ACHN (cell line): Measurements from ENCODE around the gene DTX1.
"Not testable (repeated sequence)": the region's sequence is repeated elsewhere in the genome, so short reads cannot be mapped to it uniquely, and the experiment has no call there.

Source experiments
- DNase-seq: peaks from one replicate; pipeline ENCODE4 v3.0.0-alpha.2; 2015
- in situ Hi-C: cut with HindIII; loops from 2 replicates; pipeline ENCODE4 v1.10.0; 2017; ENCODE audit warnings: low sequenced_read_pairs, low pct_ligation_motif_present, low pct_unique_long_range_greater_than_20kb

The DTX1 gene

DNA sequence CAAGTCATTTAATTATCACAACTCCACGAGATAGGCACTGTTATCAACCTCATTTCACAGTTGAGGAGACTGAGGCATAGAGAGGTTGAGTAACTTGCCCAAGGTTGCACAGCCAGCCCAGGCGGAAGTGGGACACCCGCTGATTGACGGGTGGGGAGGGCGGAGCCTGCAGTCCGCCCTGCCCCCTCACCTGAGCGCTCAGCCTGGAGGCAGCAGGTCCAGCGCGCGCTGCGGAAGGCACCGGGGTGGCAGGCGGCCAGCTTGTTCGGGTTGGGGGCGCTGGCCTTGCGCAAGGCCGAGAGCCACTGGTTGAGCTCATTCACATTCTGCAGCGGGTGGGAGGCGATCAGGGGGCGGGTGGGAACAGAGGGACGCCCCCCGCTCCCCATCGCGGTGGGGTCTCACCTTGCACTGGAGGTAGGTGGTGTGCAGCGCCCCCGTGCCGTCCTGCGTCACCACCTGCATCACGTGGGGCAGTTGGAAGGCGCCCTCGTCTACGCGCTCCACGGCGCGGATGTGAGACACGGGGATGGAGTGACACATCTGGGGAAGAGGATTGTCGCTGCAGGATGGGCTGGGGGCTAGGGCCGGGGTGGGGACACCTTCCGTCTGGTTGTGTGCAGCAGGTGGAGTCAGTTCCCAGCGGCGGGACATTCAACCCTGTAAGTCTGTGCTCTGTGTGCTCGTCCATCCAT lies 47.4 kb downstream of the DTX1 start:
- in situ Hi-C loops: no loop called here
- DNase-seq: no peak

DNA sequence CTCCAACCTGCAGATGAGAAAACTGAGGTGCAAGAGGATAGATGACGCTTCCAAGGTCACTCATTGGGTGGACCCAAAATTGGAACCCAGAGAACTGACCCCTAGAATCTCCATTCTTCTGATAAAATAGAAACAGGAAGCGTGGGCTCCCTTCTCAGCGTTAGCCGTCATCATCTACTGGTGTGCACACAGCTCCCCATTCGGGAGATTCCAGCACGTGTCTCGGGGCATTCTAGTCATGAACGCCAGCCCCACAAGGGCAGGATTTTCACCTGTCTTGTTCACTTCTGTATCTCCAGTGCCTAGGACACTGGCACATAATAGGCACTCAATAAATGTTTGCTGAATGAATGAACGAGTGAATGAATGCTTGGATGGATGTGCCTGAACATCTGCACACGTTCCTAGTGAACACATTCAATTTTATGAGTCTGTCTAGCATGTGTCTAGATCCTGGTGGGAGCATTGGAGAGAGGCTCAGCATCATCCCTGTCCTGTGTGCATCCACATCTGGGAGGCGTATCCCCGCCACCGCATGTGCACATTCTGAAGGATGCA lies 48.5 kb downstream of the DTX1 start:
- in situ Hi-C loops: no loop called here
- DNase-seq: no peak

DNA sequence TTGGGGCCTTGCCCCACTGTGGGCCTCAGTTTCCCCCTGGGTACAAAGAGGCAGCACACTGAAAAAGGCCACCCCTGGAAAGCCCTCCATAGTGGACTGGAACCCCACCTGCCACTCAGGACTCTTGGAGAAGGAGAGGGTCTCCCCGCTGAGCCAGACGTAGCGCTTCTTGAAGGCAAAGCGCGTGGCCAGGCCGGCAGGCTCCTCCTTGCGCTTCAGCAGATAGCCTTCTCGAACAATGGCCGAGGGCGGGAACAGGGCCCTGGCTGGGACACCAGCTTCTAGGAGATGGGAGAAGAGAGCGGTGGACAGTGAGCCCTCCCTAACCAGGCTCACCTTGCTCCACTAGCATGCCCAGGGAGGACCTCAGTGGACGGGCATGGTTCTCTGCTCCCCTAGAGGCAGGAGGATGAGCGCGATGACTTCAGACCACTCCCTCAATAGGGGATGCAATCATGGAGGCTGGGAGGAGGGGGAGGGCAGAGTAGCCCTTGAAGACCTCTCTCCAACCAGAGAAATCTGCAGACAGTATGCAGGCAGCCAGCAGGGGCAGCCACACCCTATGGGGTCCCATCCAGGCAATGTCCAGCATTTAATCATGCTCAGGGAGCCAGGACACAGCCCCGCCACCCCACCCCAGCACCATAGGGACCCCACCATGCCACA lies 49.2 kb downstream of the DTX1 start:
- in situ Hi-C loops: no loop called here
- DNase-seq: no peak

DNA sequence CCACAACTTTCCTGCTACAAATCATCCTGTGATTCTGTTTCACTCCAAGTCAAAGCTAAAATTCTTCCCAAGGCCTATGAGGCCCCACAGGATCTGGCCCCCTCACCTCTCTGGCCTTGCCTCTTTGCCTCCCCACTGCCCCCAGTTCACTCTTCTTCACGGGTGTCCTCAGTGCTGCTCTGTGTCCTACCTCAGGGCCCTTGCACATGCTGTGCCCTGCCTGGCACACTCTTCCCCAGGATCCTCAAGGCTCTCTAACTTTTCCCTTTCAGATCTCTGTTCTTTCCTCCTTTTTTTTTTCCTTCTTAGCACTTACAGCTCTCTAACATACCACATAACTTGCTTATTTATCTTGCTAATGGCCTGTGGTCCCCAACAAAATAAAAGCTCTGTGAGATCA lies 49.8 kb downstream of the DTX1 start:
- no peak for DNase-seq
- in situ Hi-C loops: no loop called here

DNA sequence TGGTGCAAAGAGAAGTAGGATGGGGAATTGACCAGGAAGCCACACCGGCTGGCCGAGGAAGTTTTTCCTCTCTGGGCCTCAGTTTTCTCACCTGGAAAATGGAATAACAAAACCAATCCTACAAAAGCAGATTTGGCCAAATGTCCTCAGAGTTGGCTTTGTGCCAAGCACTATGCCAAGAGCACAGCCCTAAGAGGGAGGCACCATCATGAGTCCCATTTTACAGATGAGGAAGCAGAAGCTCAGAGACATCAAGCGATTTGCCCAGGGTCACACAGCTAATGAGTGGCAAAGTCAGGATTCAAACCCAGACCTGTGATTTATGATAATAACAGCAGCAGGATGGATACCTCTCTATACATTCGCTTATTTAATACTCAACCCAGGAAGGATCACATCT lies 51.8 kb downstream of the DTX1 start:
- in situ Hi-C loops: no loop called here

DNA sequence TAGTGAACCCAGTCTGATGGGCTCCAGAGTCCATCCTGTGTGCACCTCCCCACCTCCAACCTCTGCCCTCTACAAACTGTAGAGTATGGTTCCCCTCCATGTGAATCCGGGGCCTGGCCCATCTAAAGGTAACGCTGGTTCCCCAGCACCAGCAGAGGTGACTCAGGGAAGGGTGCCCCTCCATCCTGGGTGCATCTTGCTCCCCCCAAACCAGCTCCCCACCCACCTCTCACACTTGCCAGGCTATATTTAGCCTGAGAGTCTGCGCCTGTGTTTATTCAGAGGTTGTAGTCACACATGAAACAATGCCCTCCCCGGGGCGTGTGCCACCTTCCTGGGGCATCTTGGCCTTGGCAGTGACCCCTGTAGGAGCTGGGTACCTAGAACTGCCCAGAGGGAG lies 52.8 kb downstream of the DTX1 start:
- DNase-seq: no peak
- in situ Hi-C loops: no loop called here

More for the DNA sequence above, 51.8 kb downstream of the DTX1 start:
- DNase-seq: no peak

DNA sequence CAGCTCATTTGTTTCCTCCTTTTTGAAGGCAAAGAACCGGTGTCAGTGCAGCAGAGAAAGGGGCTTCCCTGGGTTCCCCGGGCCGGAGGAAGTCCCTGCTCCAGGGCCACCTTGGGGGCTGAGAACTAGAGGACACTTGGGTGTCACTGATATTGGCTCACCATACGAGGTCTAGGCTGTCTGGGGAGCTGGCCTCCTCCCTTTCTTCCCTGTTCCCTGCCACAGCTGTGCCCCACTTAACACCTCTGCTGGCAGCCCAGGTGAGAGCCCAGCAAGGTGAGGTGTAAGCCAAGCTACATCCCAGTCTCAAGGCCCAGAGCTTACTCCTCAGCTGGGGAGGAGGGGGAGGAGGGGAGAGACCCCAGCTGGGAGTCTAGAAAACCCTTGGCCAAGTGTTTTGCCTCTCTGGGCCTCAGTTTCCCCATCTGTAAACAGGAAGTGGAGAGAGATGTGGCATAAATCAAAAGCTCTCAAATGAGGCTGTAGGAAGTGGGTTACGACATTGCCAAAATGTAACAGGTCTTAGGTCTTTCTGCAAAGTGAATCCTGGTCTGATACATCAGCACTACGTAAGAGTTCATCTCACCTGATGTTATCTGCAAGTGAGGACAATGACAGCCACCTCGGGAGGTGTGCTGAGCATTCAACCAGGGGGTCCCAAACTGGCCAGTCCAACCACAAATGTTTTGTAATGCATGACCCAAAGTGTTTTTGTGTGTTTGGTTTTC lies 53.5 kb downstream of the DTX1 start:
- no peak for DNase-seq
- in situ Hi-C loops: no loop called here

DNA sequence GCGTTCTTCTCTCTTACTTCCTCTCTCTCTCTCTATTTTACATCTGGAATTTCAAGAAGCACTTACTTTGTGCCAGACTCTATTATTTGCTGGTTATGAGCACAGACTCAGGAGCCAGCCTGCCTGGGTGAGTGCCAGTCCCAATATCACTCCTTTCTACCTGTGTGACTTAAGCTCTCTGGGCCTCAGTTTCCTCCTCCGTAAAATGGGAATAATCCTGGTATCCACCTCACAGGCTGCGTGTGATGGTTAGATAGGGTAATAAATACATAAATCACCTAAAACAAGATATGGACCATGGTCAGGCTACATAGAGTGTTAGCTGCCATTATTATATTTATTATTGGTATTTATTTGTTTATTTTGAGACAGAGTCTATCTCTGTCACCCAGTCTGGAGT lies 54.7 kb downstream of the DTX1 start:
- in situ Hi-C loops: no loop called here
- DNase-seq: no peak

DNA sequence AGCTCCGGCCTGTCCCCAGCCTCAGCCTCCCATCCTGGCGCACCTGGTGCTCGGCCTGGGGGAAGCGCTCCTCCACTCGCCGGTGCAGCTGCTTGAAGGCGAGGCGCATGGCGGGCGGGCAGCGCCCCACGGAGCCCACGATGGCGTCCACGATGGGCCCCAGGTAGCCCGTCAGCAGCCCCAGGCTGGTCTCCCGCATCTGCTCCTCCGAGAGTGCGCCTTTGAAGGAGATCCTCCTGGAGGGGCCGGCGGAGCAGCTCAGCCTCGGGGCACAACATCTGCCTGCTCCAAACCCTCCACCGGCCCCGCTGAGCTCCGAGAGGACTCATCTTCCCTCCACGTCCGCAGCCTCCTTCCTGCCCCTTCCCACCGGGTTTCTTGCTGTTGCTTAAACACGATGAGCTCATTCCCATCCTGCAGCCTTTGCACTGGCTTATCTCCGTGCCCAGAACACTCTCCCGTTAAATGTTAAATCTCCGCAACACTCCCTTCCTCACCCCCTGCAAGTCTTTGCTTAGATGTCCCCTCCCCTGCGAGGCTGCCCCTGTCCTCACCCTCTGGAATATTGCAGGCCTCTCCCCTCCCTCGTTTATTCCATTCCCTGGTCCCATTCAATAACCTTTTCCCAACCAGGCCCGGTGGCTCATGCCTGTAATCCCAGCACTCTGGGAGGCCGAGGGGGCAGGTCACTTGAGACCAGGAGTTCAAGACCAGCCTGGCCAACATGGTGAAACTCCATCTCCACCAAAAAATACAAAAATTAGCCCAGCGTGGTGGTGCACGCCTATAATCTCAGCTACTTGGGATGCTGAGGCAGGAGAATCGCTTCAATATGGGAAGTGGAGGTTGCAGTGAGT lies 55.7 kb downstream of the DTX1 start:
- in situ Hi-C loops: no loop called here

DNA sequence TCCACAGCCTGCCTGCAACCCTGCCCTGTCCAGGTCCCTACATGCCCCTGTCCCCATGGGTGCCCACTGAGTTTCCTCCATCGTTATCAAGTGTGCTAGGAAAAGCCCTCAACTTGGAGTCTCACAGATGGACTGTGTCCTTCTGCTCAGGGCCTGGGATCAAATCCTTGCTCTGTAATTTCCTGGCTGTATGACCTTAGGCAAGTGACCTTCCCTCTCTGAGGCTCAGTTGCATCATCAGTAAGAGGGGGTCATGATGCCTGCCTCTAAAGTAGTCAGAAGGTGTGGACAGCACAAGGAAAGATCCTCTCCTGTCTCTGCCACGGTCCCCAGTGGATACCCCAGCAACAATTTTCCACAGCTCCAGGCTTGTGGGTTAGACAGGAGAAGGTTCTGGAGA lies 56.9 kb downstream of the DTX1 start:
- in situ Hi-C loops: no loop called here
- DNase-seq: no peak

More for the DNA sequence above, 55.7 kb downstream of the DTX1 start:
- DNase-seq: no peak

DNA sequence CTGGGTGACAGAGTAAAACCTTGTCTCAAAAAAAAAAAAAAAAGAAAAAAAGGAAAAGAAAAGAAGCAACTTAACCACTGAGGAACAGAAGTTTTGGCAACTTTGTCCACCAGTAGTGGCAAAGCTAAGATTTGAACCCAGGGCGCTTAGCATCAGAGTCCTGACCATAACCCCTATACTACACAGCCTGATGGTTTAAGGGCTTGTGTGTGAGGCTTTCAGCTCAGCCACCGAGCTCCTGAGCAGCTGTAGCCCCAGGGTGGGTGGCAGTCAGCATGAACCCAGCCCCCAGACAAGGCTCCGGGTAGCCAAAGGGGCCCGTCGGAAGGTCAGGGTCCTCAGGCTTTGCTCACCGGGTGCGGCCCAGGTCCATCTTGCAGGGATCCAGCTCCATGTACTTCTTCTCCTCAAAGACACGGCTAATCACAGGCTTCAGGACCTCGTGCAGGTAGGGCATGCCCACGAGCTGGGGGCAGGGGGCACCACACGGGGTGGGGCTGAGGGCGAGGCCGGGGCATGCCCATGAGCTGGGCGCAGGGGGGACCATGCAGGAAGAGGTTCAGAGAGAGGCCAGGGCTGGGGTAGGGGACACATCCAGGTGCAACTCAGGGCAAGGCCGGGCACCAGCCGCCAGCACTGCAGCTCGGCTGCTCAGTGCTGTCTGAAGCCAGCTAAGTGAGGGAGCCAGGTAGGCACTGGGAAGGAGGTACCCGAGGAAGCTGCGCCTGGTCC lies 58.1 kb downstream of the DTX1 start:
- in situ Hi-C loops: no loop called here
- DNase-seq: no peak

DNA sequence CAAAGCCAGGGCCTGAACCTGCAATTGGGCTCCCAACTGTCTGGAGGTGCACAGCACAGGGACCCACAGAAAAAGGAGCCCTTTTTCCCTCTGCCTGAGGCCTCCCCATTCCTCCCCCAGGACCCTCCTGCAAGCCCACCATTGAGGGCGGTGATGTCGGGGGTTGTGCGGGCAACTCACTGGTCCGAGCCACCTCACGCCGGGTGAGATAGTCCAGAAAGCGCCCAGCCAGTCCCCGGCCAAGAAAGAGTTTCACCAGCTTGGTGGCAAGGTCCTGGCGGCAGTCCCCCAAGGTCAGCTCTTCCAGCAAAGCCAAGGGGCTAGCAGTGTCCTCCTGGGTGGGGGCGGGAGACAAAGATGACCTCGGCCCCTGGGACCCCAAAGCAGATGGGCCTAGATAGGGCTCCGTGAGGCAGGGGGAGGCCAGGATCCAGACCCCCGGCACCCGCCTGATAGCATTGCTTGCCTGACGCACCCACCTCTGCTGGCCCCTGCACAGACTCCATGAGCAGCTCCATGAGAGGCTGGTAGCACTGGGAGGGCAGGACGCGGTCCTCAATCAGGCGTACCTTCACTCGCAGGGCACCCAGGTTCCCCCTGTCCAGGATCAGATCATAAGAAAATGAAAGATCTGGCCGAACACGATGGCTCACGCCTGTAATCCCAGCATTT lies 59.1 kb downstream of the DTX1 start:
- in situ Hi-C loops: no loop called here
- DNase-seq: no peak

DNA sequence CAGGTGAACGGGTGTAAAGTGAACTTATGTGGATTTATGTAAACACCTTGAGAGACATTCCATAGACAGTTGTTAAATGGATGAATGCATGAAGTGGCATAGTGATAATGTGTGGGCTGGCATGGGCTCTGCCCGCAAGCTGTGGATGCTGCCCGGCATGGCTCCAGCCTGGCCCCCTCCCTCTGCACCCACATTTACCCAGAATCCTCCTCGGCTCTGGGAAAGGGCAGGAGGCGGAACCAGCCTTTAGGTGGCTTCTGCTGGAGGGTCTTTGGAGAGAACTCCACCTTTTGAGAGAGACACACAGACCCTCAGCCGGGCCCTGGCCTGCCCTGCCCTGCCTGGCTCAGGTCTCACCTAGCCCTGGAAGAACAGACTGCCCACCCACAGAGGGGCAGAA lies 60.3 kb downstream of the DTX1 start:
- DNase-seq: no peak
- in situ Hi-C loops: no loop called here

DNA sequence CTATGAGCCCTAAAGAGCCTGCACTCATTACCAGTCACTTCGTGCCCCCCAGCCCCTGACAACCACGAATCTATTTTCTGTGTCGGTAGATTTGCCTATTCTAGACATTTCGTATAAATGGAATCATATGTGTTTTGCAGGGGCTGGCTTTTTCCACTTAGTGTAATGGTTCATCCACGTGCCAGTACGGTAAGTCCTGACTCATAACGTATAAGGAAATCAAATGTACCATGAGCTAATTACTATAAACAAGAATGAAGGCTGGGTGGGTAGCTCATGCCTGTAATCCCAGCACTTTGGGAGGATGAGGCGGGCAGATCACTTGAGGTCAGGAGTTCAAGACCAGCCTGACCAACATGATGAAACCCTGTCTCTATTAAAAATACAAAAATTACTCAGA lies 61.2 kb downstream of the DTX1 start:
- in situ Hi-C loops, DNase-seq: not testable (repeated sequence)

DNA sequence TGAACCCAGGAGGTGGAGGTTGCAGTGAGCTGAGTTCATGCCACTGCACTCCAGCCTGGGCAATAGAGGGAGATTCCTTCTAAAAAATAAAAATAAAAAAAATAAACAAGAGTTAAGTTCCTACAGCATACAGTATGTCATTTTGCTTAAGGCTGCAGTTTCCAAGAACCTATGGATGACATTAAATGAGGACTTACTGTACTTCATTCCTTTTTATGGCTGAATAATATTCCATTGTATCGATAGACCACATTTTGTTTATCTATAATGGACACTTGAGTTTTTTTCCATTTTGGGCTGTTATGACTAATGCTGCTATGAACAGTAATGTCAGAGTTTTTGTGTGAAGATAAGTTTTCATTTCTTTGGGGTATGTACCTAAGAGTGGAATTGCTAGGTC lies 61.6 kb downstream of the DTX1 start:
- DNase-seq: no peak
- in situ Hi-C loops: no loop called here

DNA sequence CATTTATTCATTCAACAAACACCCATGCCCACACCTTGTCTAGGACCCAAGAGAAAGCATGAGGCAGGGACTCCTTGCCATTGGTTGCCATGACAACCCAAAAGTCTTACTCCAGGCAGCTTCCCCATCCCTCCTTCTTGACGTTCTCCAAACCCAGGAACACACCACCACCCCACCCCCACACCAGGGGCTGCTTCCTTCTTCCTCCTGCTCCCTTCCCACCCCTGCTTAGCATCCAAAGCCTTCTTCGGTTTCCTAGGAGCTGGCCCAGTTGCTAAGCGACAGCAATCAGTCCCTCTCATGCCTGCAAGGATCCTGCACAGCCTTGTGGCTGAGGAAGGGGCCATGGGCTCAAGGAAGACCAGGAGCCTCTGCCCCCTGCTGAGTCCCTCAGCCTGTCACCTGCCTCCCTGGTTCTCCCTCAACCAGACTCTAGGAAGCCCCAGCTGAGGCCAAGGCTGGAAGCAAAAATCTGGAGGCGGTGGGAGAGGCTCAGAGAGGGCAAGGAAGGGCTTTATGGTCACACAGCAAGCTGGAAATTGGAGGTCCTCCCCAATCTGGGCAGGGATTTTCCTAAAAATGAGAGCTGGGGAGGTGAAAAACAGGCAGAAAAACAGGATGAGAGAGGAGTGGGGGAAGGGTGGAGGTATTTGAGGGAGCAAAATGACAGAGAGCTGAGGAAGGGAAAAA lies 63.6 kb downstream of the DTX1 start:
- in situ Hi-C loops: no loop called here
- no peak for DNase-seq
